ENCODE results near the gene CLPTM1.

Gene CLPTM1

DNA sequence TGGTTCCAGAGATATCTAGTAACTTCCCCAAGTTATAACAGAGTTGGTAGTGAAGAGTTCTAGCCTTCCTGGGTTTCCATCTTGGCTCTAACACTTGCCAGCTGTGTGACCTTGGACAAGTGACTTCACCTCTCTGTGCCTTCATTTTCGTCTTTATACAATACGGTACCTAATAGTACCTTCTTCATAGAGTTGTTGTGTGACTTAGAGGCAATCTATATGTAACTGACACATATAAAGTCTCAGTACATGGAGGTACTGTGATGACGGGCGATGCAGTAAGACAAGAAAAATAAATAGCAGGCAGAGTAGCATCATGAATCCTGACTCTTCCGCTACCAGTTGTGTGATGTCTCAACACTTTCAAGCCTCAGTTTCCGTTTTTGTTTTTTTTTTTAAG, 75.6 kb downstream of the CLPTM1 start:
- ATAC-seq, result no peak
- TF ChIP-seq ESRRG (CRISPR knock-in tag; IDR thresholded peaks at IDR 0.05) (no peak), RARB (CRISPR knock-in tag; IDR thresholded peaks at IDR 0.05) (no peak)
- TF ChIP-seq, protein P1, sequence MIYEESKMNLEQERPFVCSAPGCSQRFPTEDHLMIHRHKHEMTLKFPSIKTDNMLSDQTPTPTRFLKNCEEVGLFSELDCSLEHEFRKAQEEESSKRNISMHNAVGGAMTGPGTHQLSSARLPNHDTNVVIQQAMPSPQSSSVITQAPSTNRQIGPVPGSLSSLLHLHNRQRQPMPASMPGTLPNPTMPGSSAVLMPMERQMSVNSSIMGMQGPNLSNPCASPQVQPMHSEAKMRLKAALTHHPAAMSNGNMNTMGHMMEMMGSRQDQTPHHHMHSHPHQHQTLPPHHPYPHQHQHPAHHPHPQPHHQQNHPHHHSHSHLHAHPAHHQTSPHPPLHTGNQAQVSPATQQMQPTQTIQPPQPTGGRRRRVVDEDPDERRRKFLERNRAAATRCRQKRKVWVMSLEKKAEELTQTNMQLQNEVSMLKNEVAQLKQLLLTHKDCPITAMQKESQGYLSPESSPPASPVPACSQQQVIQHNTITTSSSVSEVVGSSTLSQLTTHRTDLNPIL (CRISPR knock-in tag; IDR thresholded peaks at IDR 0.05; ENCODE audit: low read depth), result no peak

DNA sequence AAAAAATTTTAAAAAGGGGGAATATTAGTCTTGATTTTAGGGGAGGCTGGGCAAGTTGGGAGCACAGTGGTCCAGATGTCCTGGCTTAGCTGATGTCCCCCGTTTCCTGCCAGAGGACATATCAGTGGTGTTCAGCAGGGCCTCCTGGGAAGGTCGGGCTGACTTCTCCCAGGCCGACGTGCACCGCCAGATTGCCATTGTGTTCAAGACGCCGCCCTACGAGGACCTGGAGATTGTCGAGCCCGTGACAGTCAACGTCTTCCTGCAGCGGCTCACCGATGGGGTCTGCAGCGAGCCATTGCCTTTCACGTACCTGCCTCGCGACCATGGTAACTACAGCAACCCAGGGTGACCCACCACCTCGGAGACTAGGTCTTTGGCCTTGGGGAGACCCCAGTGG, 77.2 kb downstream of the CLPTM1 start:
- ATAC-seq, result no peak
- TF ChIP-seq BACH2 (CRISPR knock-in tag; IDR thresholded peaks at IDR 0.05; ENCODE audit: borderline replicate concordance) (no peak), ZFP30 (CRISPR knock-in tag; IDR thresholded peaks at IDR 0.05) (no peak), ZNF8 (CRISPR knock-in tag; IDR thresholded peaks at IDR 0.05) (no peak), RARB (CRISPR knock-in tag; IDR thresholded peaks at IDR 0.05) (no peak)
- TF ChIP-seq, protein P2, sequence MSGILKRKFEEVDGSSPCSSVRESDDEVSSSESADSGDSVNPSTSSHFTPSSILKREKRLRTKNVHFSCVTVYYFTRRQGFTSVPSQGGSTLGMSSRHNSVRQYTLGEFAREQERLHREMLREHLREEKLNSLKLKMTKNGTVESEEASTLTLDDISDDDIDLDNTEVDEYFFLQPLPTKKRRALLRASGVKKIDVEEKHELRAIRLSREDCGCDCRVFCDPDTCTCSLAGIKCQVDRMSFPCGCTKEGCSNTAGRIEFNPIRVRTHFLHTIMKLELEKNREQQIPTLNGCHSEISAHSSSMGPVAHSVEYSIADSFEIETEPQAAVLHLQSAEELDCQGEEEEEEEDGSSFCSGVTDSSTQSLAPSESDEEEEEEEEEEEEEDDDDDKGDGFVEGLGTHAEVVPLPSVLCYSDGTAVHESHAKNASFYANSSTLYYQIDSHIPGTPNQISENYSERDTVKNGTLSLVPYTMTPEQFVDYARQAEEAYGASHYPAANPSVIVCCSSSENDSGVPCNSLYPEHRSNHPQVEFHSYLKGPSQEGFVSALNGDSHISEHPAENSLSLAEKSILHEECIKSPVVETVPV (CRISPR knock-in tag; IDR thresholded peaks at IDR 0.05), result no peak

DNA sequence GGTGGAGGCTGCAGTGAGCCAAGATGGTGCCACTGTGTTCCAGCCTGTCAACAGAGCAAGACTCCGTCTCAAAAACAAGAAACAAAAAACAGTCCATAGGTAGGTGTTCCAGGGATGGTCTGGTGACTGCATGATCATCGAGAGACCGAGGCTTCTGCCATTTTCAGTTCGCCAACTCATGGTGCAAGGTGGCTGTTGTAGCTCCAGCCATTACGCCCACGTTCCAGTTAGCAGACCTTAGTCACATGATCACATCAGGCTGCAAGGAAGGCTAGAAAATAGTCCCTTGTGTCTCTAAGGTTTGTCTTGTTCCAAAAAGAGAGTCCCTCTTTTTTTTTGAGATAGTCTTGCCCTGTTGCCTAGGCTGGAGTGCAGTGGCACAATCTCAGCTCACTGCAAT, 80.6 kb downstream of the CLPTM1 start:
- no peak for TF ChIP-seq ZFP30 (CRISPR knock-in tag; IDR thresholded peaks at IDR 0.05)
- TF ChIP-seq, protein P1 (CRISPR knock-in tag; IDR thresholded peaks at IDR 0.05; ENCODE audit: low read depth), result no peak
- TF ChIP-seq ESRRG (CRISPR knock-in tag; IDR thresholded peaks at IDR 0.05), result no peak
- TF ChIP-seq, protein P3, sequence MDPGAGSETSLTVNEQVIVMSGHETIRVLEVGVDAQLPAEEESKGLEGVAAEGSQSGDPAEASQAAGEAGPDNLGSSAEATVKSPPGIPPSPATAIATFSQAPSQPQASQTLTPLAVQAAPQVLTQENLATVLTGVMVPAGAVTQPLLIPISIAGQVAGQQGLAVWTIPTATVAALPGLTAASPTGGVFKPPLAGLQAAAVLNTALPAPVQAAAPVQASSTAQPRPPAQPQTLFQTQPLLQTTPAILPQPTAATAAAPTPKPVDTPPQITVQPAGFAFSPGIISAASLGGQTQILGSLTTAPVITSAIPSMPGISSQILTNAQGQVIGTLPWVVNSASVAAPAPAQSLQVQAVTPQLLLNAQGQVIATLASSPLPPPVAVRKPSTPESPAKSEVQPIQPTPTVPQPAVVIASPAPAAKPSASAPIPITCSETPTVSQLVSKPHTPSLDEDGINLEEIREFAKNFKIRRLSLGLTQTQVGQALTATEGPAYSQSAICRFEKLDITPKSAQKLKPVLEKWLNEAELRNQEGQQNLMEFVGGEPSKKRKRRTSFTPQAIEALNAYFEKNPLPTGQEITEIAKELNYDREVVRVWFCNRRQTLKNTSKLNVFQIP (CRISPR knock-in tag; IDR thresholded peaks at IDR 0.05; ENCODE audit: borderline replicate concordance, low read depth), result no peak
- no peak for TF ChIP-seq TOX (CRISPR knock-in tag; IDR thresholded peaks at IDR 0.05; ENCODE audit: borderline replicate concordance)
- TF ChIP-seq, protein P4, sequence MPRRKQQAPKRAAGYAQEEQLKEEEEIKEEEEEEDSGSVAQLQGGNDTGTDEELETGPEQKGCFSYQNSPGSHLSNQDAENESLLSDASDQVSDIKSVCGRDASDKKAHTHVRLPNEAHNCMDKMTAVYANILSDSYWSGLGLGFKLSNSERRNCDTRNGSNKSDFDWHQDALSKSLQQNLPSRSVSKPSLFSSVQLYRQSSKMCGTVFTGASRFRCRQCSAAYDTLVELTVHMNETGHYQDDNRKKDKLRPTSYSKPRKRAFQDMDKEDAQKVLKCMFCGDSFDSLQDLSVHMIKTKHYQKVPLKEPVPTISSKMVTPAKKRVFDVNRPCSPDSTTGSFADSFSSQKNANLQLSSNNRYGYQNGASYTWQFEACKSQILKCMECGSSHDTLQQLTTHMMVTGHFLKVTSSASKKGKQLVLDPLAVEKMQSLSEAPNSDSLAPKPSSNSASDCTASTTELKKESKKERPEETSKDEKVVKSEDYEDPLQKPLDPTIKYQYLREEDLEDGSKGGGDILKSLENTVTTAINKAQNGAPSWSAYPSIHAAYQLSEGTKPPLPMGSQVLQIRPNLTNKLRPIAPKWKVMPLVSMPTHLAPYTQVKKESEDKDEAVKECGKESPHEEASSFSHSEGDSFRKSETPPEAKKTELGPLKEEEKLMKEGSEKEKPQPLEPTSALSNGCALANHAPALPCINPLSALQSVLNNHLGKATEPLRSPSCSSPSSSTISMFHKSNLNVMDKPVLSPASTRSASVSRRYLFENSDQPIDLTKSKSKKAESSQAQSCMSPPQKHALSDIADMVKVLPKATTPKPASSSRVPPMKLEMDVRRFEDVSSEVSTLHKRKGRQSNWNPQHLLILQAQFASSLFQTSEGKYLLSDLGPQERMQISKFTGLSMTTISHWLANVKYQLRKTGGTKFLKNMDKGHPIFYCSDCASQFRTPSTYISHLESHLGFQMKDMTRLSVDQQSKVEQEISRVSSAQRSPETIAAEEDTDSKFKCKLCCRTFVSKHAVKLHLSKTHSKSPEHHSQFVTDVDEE (CRISPR knock-in tag; IDR thresholded peaks at IDR 0.05), result no peak
- TF ChIP-seq ZNF70 (CRISPR knock-in tag; IDR thresholded peaks at IDR 0.05), result no peak
- no peak for TF ChIP-seq SNAI2 (CRISPR knock-in tag; IDR thresholded peaks at IDR 0.05)
- no peak for TF ChIP-seq ARNTL (CRISPR knock-in tag; IDR thresholded peaks at IDR 0.05; ENCODE audit: borderline replicate concordance, low read depth)
- TF ChIP-seq, protein P5, sequence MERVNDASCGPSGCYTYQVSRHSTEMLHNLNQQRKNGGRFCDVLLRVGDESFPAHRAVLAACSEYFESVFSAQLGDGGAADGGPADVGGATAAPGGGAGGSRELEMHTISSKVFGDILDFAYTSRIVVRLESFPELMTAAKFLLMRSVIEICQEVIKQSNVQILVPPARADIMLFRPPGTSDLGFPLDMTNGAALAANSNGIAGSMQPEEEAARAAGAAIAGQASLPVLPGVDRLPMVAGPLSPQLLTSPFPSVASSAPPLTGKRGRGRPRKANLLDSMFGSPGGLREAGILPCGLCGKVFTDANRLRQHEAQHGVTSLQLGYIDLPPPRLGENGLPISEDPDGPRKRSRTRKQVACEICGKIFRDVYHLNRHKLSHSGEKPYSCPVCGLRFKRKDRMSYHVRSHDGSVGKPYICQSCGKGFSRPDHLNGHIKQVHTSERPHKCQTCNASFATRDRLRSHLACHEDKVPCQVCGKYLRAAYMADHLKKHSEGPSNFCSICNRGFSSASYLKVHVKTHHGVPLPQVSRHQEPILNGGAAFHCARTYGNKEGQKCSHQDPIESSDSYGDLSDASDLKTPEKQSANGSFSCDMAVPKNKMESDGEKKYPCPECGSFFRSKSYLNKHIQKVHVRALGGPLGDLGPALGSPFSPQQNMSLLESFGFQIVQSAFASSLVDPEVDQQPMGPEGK (CRISPR knock-in tag; IDR thresholded peaks at IDR 0.05; ENCODE audit: borderline replicate concordance), result no peak
- TF ChIP-seq ZNF8 (CRISPR knock-in tag; IDR thresholded peaks at IDR 0.05), result no peak
- no peak for TF ChIP-seq OSR1 (CRISPR knock-in tag; IDR thresholded peaks at IDR 0.05)
- TF ChIP-seq, protein P2 (CRISPR knock-in tag; IDR thresholded peaks at IDR 0.05), result no peak
- no peak for TF ChIP-seq CSDC2 (CRISPR knock-in tag; IDR thresholded peaks at IDR 0.05)
- no peak for TF ChIP-seq RARB (CRISPR knock-in tag; IDR thresholded peaks at IDR 0.05)
- no peak for TF ChIP-seq ZC3H10 (CRISPR knock-in tag; IDR thresholded peaks at IDR 0.05)
- TF ChIP-seq ISL1 (CRISPR knock-in tag; IDR thresholded peaks at IDR 0.05), result no peak
- no peak for TF ChIP-seq GLIS3 (CRISPR knock-in tag; IDR thresholded peaks at IDR 0.05)
- TF ChIP-seq ZFP3 (CRISPR knock-in tag; IDR thresholded peaks at IDR 0.05), result no peak
- TF ChIP-seq TCF4 (CRISPR knock-in tag; IDR thresholded peaks at IDR 0.05; ENCODE audit: borderline replicate concordance), result no peak

More for the DNA sequence above, 80.6 kb downstream of the CLPTM1 start:
- no peak for ATAC-seq
